ENCODE results near the gene ELF4. TPM values are rescaled to one million over a fixed set of nuclear protein-coding genes. Genes with fewer than 3 reads are reported as not detected.

Gene ELF4
- total RNA-seq, 1 donor: 25.0 TPM

- Histone ChIP-seq H3K4me2 (ENCODE audit: insufficient read depth, low read length) (no peak overlapping the region), H3K4me1 (ENCODE audit: insufficient read depth, low read length) (peaks cover 10% of the 10 kb centered on the region), H3K9me3 (ENCODE audit: low read depth, low read length) (no peaks in the 10 kb centered on the region), H3K27ac (ENCODE audit: low read depth, low read length) (no peak overlapping the region), H2AFZ (ENCODE audit: low read length) (no peak overlapping the region), H3K36me3 (ENCODE audit: insufficient read depth, low read length) (no peaks in the 10 kb centered on the region), H3K27me3 (ENCODE audit: insufficient read depth, low read length) (no peaks in the 10 kb centered on the region), H3K4me3 (ENCODE audit: insufficient read depth, low read length) (no peak overlapping the region), H3K79me2 (ENCODE audit: insufficient read depth, low read length) (peaks cover 62% of the 10 kb centered on the region), H4K20me1 (ENCODE audit: insufficient read depth, low read length) (peaks cover 24% of the 10 kb centered on the region)
- no peak for TF ChIP-seq CTCF (IDR thresholded peaks at IDR 0.05; ENCODE audit: extremely low read depth, low read depth, low read length)
- peak; percentile 53 for DNase-seq (ENCODE audit: insufficient read length, low spot score, missing footprints)
Observed at GRCh38 chrX:130086447-130087206, 23.7 kb downstream of the ELF4 start.

- peaks cover 29% of the 10 kb centered on the region for H4K20me1 ChIP-seq (ENCODE audit: insufficient read depth, low read length)
- H2AFZ ChIP-seq (ENCODE audit: low read length): no peak overlapping the region
- DNase-seq (ENCODE audit: insufficient read length, low spot score, missing footprints): peak; percentile 47
- peaks cover 14% of the 10 kb centered on the region for H3K4me1 ChIP-seq (ENCODE audit: insufficient read depth, low read length)
- no peak overlapping the region for H3K4me3 ChIP-seq (ENCODE audit: insufficient read depth, low read length)
- no peaks in the 10 kb centered on the region for H3K27me3 ChIP-seq (ENCODE audit: insufficient read depth, low read length)
- no peaks in the 10 kb centered on the region for H3K36me3 ChIP-seq (ENCODE audit: insufficient read depth, low read length)
- no peak overlapping the region for H3K4me2 ChIP-seq (ENCODE audit: insufficient read depth, low read length)
- peaks cover 60% of the 10 kb centered on the region for H3K79me2 ChIP-seq (ENCODE audit: insufficient read depth, low read length)
- no peak overlapping the region for H3K27ac ChIP-seq (ENCODE audit: low read depth, low read length)
- no peaks in the 10 kb centered on the region for H3K9me3 ChIP-seq (ENCODE audit: low read depth, low read length)
- TF ChIP-seq CTCF (IDR thresholded peaks at IDR 0.05; ENCODE audit: extremely low read depth, low read depth, low read length): no peak
Observed at GRCh38 chrX:130085551-130086446, 24.5 kb downstream of the ELF4 start.

GRCh38 chrX:130084631-130085237 is 25.6 kb downstream of the ELF4 start:
- no peaks in the 10 kb centered on the region for H3K27me3 ChIP-seq (ENCODE audit: insufficient read depth, low read length)
- H4K20me1 ChIP-seq (ENCODE audit: insufficient read depth, low read length): peaks cover 26% of the 10 kb centered on the region
- no peak overlapping the region for H3K4me2 ChIP-seq (ENCODE audit: insufficient read depth, low read length)
- no peaks in the 10 kb centered on the region for H3K9me3 ChIP-seq (ENCODE audit: low read depth, low read length)
- no peak overlapping the region for H3K4me3 ChIP-seq (ENCODE audit: insufficient read depth, low read length)
- TF ChIP-seq CTCF (IDR thresholded peaks at IDR 0.05; ENCODE audit: extremely low read depth, low read depth, low read length): no peak
- H3K36me3 ChIP-seq (ENCODE audit: insufficient read depth, low read length): no peaks in the 10 kb centered on the region
- H3K4me1 ChIP-seq (ENCODE audit: insufficient read depth, low read length): peaks cover 14% of the 10 kb centered on the region
- H2AFZ ChIP-seq (ENCODE audit: low read length): no peak overlapping the region
- H3K79me2 ChIP-seq (ENCODE audit: insufficient read depth, low read length): peaks cover 56% of the 10 kb centered on the region
- DNase-seq (ENCODE audit: insufficient read length, low spot score, missing footprints): peak; percentile 31
- no peak overlapping the region for H3K27ac ChIP-seq (ENCODE audit: low read depth, low read length)
